Duodenal mucosa (tissue), 2 donors: ENCODE results near the gene PLA2G2E.

Source experiments
- H3K27ac ChIP-seq: one replicate; pipeline ENCODE4 v1.7.0; 2013; ENCODE audit warnings: low read depth, low read length
- H3K27me3 ChIP-seq, 2 donors: one replicate each; pipeline ENCODE4 v1.7.0; 2013; ENCODE audit warnings: low read length in 2 of 2, control low read depth in 1 of 2; ENCODE audit not compliant: insufficient read depth in 2 of 2, control insufficient read depth in 1 of 2
- H3K36me3 ChIP-seq, 2 donors: one replicate each; pipeline ENCODE4 v1.7.0; 2013; ENCODE audit warnings: low read length in 2 of 2, control low read depth in 1 of 2; ENCODE audit not compliant: insufficient read depth in 2 of 2, control insufficient read depth in 1 of 2
- H3K4me1 ChIP-seq, 2 donors: one replicate each; pipeline ENCODE4 v1.7.0; 2013; ENCODE audit warnings: low read length in 2 of 2, control low read depth in 1 of 2; ENCODE audit not compliant: insufficient read depth in 2 of 2, control insufficient read depth in 1 of 2
- H3K4me3 ChIP-seq, 2 donors: one replicate each; pipeline ENCODE4 v1.7.0; 2013; ENCODE audit warnings: low read length in 2 of 2, low read depth in 1 of 2
- H3K9ac ChIP-seq, 2 donors: one replicate each; pipeline ENCODE4 v1.7.0; 2013; ENCODE audit warnings: low read length in 2 of 2, low read depth in 1 of 2
- H3K9me3 ChIP-seq, 2 donors: one replicate each; pipeline ENCODE4 v1.7.0; 2013; ENCODE audit warnings: low read length in 2 of 2, control low read depth in 1 of 2; ENCODE audit not compliant: control insufficient read depth in 1 of 2

The PLA2G2E gene

GRCh38 chr1:19910650-19911049, 12.8 kb downstream of the PLA2G2E start:
- Histone ChIP-seq H3K4me3 (no peak overlapping the region), H3K27ac (no peak overlapping the region), H3K27me3 (no peaks in the 10 kb centered on the region), H3K9me3 (no peaks in the 10 kb centered on the region), H3K36me3 (peaks cover 53 to 84% of the 10 kb centered on the region in 2 donors), H3K4me1 (no peaks in the 10 kb centered on the region), H3K9ac (no peak overlapping the region)

GRCh38 chr1:19909971-19910370, 13.4 kb downstream of the PLA2G2E start:
- H3K27me3 ChIP-seq, result no peaks in the 10 kb centered on the region
- no peak overlapping the region for H3K27ac ChIP-seq
- no peak overlapping the region for H3K4me3 ChIP-seq
- H3K9ac ChIP-seq, result no peak overlapping the region
- H3K4me1 ChIP-seq, result no peaks in the 10 kb centered on the region
- H3K36me3 ChIP-seq, result peaks cover 55 to 89% of the 10 kb centered on the region in 2 donors
- H3K9me3 ChIP-seq, result no peaks in the 10 kb centered on the region

GRCh38 chr1:19909392-19909791, 14.0 kb downstream of the PLA2G2E start:
- Histone ChIP-seq H3K9ac (no peak overlapping the region), H3K4me1 (no peaks in the 10 kb centered on the region), H3K36me3 (peaks cover 59 to 88% of the 10 kb centered on the region in 2 donors), H3K9me3 (no peaks in the 10 kb centered on the region), H3K4me3 (no peak overlapping the region), H3K27me3 (no peaks in the 10 kb centered on the region), H3K27ac (no peak overlapping the region)

GRCh38 chr1:19907456-19907855, 16.0 kb downstream of the PLA2G2E start:
- no peak overlapping the region for H3K9ac ChIP-seq
- no peaks in the 10 kb centered on the region for H3K4me1 ChIP-seq
- H3K9me3 ChIP-seq, result no peaks in the 10 kb centered on the region
- peaks cover 55 to 82% of the 10 kb centered on the region in 2 donors for H3K36me3 ChIP-seq
- no peaks in the 10 kb centered on the region for H3K27me3 ChIP-seq
- no peak overlapping the region for H3K4me3 ChIP-seq
- H3K27ac ChIP-seq, result no peak overlapping the region

GRCh38 chr1:19903621-19904020, 19.8 kb downstream of the PLA2G2E start:
- Histone ChIP-seq H3K9me3 (no peaks in the 10 kb centered on the region), H3K27me3 (no peaks in the 10 kb centered on the region), H3K4me3 (no peak overlapping the region), H3K9ac (no peak overlapping the region), H3K4me1 (no peaks in the 10 kb centered on the region), H3K36me3 (peaks cover 40 to 78% of the 10 kb centered on the region in 2 donors), H3K27ac (no peak overlapping the region)

- no peaks in the 10 kb centered on the region for H3K9me3 ChIP-seq
- H3K4me3 ChIP-seq, result no peak overlapping the region
- H3K36me3 ChIP-seq, result peaks cover 43 to 71% of the 10 kb centered on the region in 2 donors
- H3K9ac ChIP-seq, result no peak overlapping the region
- no peak overlapping the region for H3K27ac ChIP-seq
- H3K27me3 ChIP-seq, result no peaks in the 10 kb centered on the region
- no peaks in the 10 kb centered on the region for H3K4me1 ChIP-seq
These were observed 21.8 kb downstream of the PLA2G2E start for GRCh38 chr1:19901653-19902052.

GRCh38 chr1:19894218-19894617, 29.2 kb downstream of the PLA2G2E start:
- Histone ChIP-seq H3K27ac (no peak overlapping the region), H3K27me3 (no peaks in the 10 kb centered on the region), H3K4me3 (no peak overlapping the region), H3K36me3 (peaks cover 48 to 72% of the 10 kb centered on the region in 2 donors), H3K4me1 (peaks cover 0 to 3% of the 10 kb centered on the region in 2 donors), H3K9me3 (no peaks in the 10 kb centered on the region), H3K9ac (no peak overlapping the region)

GRCh38 chr1:19893687-19894086, 29.7 kb downstream of the PLA2G2E start:
- peaks cover 43 to 67% of the 10 kb centered on the region in 2 donors for H3K36me3 ChIP-seq

GRCh38 chr1:19892628-19893168, 30.7 kb downstream of the PLA2G2E start:
- H3K9me3 ChIP-seq, result no peaks in the 10 kb centered on the region
- H3K36me3 ChIP-seq, result peaks cover 40 to 68% of the 10 kb centered on the region in 2 donors
- no peak overlapping the region for H3K27ac ChIP-seq
- no peaks in the 10 kb centered on the region for H3K27me3 ChIP-seq
- no peak overlapping the region for H3K4me3 ChIP-seq
- peaks cover 0 to 3% of the 10 kb centered on the region in 2 donors for H3K4me1 ChIP-seq
- H3K9ac ChIP-seq, result no peak overlapping the region

More at GRCh38 chr1:19893687-19894086, 29.7 kb downstream of the PLA2G2E start:
- peaks cover 0 to 3% of the 10 kb centered on the region in 2 donors for H3K4me1 ChIP-seq
- no peaks in the 10 kb centered on the region for H3K9me3 ChIP-seq
- no peaks in the 10 kb centered on the region for H3K27me3 ChIP-seq
- H3K9ac ChIP-seq, result no peak overlapping the region
- H3K27ac ChIP-seq, result no peak overlapping the region
- H3K4me3 ChIP-seq, result no peak overlapping the region

- Histone ChIP-seq H3K27ac (no peak overlapping the region), H3K27me3 (no peaks in the 10 kb centered on the region), H3K9me3 (no peaks in the 10 kb centered on the region), H3K9ac (no peak overlapping the region), H3K36me3 (peaks cover 36 to 62% of the 10 kb centered on the region in 2 donors), H3K4me3 (no peak overlapping the region), H3K4me1 (peaks cover 0 to 3% of the 10 kb centered on the region in 2 donors)
These were observed 31.3 kb downstream of the PLA2G2E start for GRCh38 chr1:19892129-19892528.
